SK-N-MC (cell line): ENCODE measurements around the gene GSTM1.
"Not testable (repeated sequence)": the region's sequence is repeated elsewhere in the genome, so short reads cannot be mapped to it uniquely, and the experiment has no call there.

Experiments
- DNase-seq: peaks from one replicate; pipeline ENCODE4 v3.0.0-alpha.2; 2011; ENCODE audit warnings: low read depth, low spot score
- H3K27ac ChIP-seq: fragments of 200-600 bp; sonication (generic); 2 replicates; pipeline ENCODE4 v1.5.1; 2016; ENCODE audit warnings: mixed run types
- H3K36me3 ChIP-seq: fragments of 200-600 bp; sonication (generic); 2 replicates; pipeline ENCODE4 v1.6.1; 2017; ENCODE audit warnings: antibody characterized with exemption, low read length, mixed read lengths; ENCODE audit not compliant: insufficient read depth
- H3K4me3 ChIP-seq: fragments of 200-600 bp; sonication (generic); 2 replicates; pipeline ENCODE4 v1.5.1; 2016
- H3K9ac ChIP-seq: fragments of 200-600 bp; sonication (generic); 2 replicates; pipeline ENCODE4 v1.8.0; 2017; ENCODE audit warnings: mixed run types, mixed read lengths; ENCODE audit not compliant: insufficient read length
- H3K9me3 ChIP-seq: fragments of 200-600 bp; sonication (generic); 2 replicates; pipeline ENCODE4 v1.6.1; 2017; ENCODE audit warnings: low read depth, mild to moderate bottlenecking, antibody characterized with exemption, low read length, moderate library complexity, mixed read lengths
- EZH2 ChIP-seq: fragments of 200-600 bp; sonication (generic); IDR thresholded peaks from one replicate; pipeline ENCODE4 v1.6.1; 2017; ENCODE audit warnings: antibody characterized with exemption
- FOXP2 ChIP-seq: optimal IDR thresholded peaks from 2 replicates; pipeline ENCODE3; 2011; ENCODE audit warnings: mild to moderate bottlenecking, moderate library complexity; ENCODE audit not compliant: insufficient read depth; ENCODE audit errors: extremely low read length, control extremely low read depth
- POLR2AphosphoS5 ChIP-seq: IDR thresholded peaks from 2 replicates; pipeline ENCODE4 v1.6.1; 2012; ENCODE audit warnings: mild to moderate bottlenecking, low read depth, low read length, borderline replicate concordance

The GSTM1 gene

DNA sequence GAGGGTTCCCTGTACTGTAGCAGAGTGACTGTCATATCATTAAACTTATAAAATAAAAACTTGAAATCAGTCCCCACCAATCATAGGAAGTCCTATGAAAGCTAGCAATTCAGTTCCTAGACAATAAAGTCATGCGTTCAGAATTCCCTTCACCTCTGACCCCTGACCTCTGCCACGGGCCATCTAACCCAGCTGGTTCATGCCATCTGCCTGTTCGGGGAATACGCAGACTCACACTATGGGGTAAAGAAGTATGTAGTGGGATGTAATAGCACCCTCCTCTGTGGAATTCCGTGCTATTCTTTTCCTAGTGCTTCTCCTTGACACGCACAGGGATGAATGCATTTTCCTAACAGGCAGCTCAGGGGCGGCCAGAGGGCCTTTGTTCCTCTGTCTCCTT lies 29.6 kb upstream of the GSTM1 start:
- no peak for TF ChIP-seq EZH2
- no peak for TF ChIP-seq POLR2AphosphoS5
- TF ChIP-seq FOXP2: no peak

DNA sequence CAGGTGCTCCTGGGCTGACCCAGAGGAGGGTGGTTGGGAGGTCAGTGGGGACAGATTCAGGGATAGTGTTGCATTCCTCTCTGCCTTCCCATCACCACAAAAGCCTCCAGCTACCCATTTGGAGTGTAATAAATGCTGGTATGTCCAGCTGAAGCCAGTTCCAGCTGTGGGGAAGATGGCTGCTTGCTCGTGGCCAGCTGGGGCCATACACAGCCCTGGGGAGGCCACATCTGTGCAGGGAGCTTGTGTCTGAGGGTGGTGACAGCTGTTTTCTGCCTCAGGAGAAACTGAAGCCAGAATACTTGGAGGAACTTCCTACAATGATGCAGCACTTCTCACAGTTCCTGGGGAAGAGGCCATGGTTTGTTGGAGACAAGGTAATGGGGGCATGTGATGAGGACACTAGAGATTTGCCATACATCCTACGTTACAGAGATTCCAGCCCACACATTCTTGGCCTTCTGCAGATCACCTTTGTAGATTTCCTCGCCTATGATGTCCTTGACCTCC lies 29.0 kb upstream of the GSTM1 start:
- DNase-seq: no peak
- Histone ChIP-seq H3K27ac (0 out of 2 replicates have a peak overlapping the region, but pooled peaks have one; percentile 31), H3K4me3 (no peak overlapping the region), H3K9ac (no peak overlapping the region), H3K9me3 (no peaks in the 10 kb centered on the region), H3K36me3 (no peaks in the 10 kb centered on the region)
- TF ChIP-seq EZH2 (no peak), FOXP2 (no peak), POLR2AphosphoS5 (no peak)

More for the DNA sequence above, 29.6 kb upstream of the GSTM1 start:
- DNase-seq: no peak
- H3K9me3 ChIP-seq: no peaks in the 10 kb centered on the region
- H3K27ac ChIP-seq: 0 out of 2 replicates have a peak overlapping the region, but pooled peaks have one; percentile 31
- no peak overlapping the region for H3K4me3 ChIP-seq
- H3K36me3 ChIP-seq: no peaks in the 10 kb centered on the region
- H3K9ac ChIP-seq: no peak overlapping the region

DNA sequence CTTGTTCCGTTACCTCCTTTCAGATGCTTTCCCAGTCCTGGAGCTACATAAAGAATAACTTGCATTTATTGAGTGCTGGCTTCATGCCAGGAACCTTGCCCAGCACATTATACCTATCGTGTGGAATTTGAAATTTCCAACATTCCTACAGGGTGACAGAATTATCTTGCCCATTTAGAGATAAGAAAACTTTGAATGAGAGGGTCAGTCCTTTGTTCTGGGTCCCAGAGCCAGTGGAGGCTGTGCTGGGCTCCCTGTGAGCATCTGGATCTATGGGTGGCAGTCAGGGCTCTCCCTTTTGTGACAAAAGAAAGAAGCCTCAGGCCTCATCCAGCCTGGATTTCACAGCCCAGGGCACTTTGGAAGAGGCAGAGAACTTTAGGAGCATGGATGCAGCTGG lies 28.5 kb upstream of the GSTM1 start:
- Histone ChIP-seq H3K4me3 (no peak overlapping the region), H3K27ac (no peak overlapping the region), H3K36me3 (no peaks in the 10 kb centered on the region), H3K9me3 (no peaks in the 10 kb centered on the region), H3K9ac (no peak overlapping the region)
- TF ChIP-seq POLR2AphosphoS5 (no peak), FOXP2 (no peak), EZH2 (no peak)
- no peak for DNase-seq

DNA sequence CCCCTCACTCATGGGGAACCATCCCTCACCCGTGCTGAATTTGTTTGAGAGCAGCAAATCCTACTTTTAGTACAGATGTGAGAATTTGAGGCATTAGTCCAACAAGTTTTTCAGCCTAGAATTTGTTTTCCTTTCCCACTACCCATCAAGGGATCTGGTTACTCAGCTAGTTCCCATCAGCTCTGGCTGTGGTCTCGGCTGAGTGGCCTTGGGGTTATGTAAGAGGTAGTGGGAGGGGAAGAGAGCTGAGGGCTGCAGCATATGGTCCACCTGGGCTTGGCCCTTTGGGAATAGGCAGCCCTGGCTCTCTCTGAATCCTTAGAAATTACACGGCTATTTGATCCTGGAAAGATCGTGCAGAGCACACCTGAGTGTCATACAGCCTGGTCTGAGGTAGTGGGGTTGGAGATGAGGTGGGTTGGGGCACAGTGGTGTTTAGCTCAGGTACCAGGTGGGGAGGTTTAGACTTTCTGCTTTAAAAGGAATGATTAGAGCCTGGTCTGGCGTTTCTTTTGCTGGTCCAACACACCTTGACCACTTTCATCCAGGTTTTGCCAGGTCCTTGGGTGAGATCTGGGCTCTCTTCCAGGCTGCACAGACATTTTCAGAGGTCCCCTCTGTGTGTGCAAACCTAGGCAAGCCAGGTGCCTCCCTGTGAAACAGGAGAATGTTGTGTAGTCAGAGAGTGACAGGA lies 27.5 kb upstream of the GSTM1 start:
- H3K9me3 ChIP-seq: no peaks in the 10 kb centered on the region
- no peak overlapping the region for H3K4me3 ChIP-seq
- no peak for TF ChIP-seq EZH2
- TF ChIP-seq POLR2AphosphoS5: no peak
- TF ChIP-seq FOXP2: no peak
- H3K36me3 ChIP-seq: no peaks in the 10 kb centered on the region
- no peak for DNase-seq
- H3K27ac ChIP-seq: no peak overlapping the region
- no peak overlapping the region for H3K9ac ChIP-seq

DNA sequence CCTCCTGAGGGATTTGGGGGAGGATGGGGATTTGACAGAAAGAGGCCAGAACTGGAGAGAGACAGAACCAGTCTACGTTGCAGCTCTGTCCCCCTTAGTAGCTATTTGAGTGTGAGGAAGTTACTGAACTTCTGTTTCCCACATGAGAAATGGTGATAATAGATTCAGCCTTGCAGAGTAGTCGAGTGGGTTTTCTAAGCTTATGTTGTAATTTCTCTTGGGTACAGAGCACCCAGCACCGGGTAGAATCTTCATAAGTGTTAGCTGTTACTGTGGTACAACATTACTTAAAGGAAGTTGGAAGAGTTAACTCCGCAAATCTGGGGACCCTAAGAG lies 27.0 kb upstream of the GSTM1 start:
- H3K9me3 ChIP-seq, H3K36me3 ChIP-seq, H3K4me3 ChIP-seq, DNase-seq, H3K27ac ChIP-seq, H3K9ac ChIP-seq: not testable (repeated sequence)

DNA sequence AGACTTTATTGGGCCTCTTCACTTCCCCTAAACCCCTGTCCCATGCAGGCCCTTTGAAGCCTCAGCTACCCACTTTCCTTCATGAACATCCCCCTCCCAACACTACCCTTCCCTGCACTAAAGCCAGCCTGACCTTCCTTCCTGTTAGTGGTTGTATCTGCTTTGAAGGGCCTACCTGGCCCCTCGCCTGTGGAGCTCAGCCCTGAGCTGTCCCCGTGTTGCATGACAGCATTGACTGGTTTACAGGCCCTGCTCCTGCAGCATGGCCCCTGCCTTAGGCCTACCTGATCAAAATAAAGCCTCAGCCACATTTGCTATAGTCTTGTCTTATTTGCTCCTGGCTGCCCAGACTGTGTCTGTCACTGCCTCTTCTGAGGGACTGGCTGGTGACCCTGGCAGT lies 26.2 kb upstream of the GSTM1 start:
- Histone ChIP-seq H3K9ac (no peak overlapping the region), H3K27ac (no peak overlapping the region), H3K36me3 (no peaks in the 10 kb centered on the region), H3K9me3 (no peaks in the 10 kb centered on the region), H3K4me3 (no peak overlapping the region)
- no peak for DNase-seq
- TF ChIP-seq POLR2AphosphoS5 (no peak), EZH2 (no peak), FOXP2 (no peak)

DNA sequence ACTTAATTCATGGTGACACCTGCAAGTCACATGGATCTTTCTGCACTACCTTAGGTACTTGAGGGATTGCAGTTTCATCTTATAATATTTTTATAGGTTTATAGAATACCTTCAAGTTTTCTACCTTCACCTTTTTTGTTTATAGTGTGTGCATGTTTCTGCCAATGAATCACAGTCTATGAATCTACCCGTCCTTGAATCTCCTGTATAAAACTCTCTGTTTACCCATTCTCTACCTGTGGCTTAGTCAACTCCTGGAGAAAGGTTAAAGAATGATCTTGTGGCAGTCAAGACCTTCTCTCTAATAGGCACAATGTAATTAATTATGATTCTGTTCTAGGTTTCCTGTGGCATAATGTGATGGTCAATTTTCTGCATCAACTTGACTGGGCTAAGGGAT lies 22.9 kb upstream of the GSTM1 start:
- DNase-seq: no peak
- Histone ChIP-seq H3K27ac (no peak overlapping the region), H3K9ac (no peak overlapping the region), H3K9me3 (no peaks in the 10 kb centered on the region), H3K4me3 (no peak overlapping the region), H3K36me3 (peaks cover 2% of the 10 kb centered on the region; the same call in 1 of the 2 replicates)
- no peak for TF ChIP-seq POLR2AphosphoS5
- no peak for TF ChIP-seq FOXP2
- TF ChIP-seq EZH2: no peak

DNA sequence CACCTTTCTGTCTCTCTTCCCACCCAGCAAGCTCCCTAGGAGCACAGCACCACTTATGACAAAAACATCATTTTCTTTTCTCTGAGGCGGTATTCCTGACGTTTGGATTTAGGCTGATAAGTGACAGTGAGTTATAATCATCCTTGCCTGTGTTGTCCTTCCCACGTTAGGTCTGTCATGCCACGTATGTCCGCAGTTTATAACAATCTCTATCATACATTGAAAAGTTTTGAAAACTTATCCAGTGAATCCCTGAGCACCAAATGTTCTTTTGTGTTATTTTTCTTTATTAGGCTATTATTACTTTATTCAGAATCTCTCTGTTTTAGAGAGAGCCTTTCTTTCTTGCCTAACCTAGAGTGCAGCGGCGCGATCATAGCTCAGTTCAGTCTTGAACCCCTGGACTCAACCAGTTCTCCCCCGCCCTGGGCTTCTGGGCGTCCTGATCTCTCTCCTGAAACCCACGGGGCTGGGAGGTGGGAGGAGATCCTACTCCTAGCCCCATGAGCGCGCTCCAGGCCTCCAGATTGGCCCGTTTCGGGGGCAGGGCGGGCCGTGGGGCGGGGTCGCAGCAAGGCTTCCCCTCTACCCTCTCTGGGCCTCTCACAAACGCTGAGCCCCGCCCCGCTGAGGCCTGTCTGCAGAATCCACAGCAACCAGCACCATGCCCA lies 20.0 kb upstream of the GSTM1 start, which contains the start of gene GSTM2:
Gene GSTM2 (plus strand): TSS at position 606 of the 671 bp plus-strand sequence. CDS start 59 bp downstream, at position 665.
- Histone ChIP-seq H3K27ac (peak within 1 kb of the TSS; percentile 71; the same call in 1 of the 2 replicates), H3K4me3 (peak within 1 kb of the TSS; percentile 82)

More for the DNA sequence above, 20.0 kb upstream of the GSTM1 start, which contains the start of gene GSTM2:
- TF ChIP-seq EZH2 (no peak), FOXP2 (peak; percentile 34), POLR2AphosphoS5 (peak; percentile 70)
- peak within 1 kb of the TSS; percentile 78 for H3K9ac ChIP-seq
- no peaks in the 10 kb centered on the region for H3K9me3 ChIP-seq
- H3K36me3 ChIP-seq: peaks cover 15% of the 10 kb centered on the region; the same call in 1 of the 2 replicates
- peak; percentile 51 for DNase-seq
